Measurements from ENCODE around the gene RNF222.
"Not testable (repeated sequence)": the region's sequence is repeated elsewhere in the genome, so short reads cannot be mapped to it uniquely, and the experiment has no call there.

RNF222 gene

DNA sequence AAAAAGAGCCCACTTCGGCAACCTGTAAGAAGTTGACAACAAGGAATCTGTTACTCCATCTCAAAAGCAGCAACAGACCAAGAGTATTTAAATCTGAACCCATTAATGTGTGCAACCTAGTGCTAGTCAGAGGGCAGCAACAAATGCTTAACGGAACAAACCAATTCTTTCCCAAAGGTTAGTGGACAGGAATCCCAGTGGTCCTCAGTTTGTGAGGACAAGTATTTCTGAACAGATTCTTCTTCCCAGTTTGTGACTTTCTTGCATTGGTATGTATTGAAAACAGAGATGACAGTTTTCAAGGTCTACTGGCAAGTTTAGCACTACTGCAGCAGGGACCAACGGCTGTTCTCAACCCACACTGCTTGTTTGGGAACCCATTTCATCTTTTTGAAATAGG is 17.6 kb downstream of the RNF222 start:
- DNase-seq (ENCODE audit: low spot score) = no peak

DNA sequence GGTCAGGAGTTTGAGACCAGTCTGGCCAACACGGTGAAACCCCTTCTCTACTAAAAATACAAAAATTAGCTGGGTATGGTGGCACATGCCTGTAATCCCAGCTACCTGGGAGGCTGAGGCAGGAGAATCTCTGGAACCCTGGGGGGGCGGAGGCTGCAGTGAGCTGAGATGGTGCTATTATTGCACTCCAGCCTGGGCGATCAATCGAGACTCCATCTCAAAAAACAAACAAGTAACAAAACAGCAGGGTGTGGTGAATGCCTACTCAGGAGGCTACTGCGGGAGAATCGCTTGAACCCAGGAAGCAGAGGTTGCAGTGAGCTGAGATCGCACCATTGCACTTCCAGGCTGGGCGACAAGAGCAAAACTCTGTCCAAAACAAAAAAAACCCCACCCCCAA is 19.5 kb downstream of the RNF222 start:
- DNase-seq (ENCODE audit: low spot score) = not testable (repeated sequence)

DNA sequence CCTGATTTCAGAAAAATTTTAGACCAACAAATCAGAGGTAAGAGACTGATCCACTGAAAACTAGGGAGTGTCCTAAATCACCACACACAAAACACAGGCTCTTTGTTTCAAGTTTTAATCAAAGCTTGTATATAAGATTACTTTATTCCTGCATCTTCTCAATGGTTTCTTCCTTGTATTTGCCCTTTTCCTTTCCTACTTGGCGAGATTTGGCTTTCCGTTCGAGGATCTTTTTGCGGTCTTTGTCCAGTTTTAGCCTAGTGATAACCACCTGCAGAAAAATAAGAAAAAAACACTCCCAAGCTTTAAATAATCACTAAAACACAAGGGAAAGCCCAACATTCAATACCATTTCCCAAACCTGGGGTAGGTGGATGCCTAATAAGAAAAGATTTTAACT is 20.2 kb downstream of the RNF222 start:
- no peak for DNase-seq (ENCODE audit: low spot score)

DNA sequence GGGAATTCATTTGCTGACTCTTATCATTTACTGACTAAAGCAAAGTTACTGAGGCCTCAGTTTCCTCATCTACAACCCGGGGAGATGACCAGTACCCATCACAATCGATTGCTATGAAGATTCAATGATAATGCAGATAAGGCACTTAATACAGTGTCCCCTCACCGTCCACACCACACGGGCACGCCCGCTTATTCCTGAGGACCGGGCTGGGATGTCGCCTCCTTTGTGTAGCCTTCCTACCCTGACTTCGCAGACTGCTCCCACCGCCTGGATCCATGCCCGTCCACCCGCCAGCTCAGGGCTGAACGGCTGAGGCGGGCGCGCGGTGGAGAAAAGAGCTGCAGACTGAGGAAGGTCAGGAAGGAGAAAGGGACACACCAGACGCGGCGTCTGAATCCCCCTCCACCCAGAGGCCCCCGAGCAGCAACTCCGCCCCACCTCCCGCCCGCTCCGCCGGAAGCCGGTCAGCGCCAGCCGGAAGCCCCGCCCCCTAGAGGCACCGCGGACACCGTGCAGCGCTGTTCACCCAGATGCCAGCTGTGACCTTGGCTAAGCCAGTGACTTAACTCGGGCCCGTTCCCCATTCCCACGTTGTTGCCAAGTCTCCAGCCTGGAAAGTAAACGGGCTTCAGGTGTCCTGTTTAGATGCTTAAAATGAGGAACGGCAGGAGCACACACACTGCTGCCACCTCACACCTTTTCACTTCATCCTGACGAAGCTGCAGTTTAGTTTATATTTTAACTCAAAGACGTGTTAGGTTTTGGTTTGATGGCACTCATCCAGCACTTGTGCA is 21.2 kb downstream of the RNF222 start, which contains the start of gene KRABD2:
Gene KRABD2 (minus strand): TSS at position 434 of the 797 bp plus-strand sequence.
- DNase-seq (ENCODE audit: low spot score) = peak; percentile 91

DNA sequence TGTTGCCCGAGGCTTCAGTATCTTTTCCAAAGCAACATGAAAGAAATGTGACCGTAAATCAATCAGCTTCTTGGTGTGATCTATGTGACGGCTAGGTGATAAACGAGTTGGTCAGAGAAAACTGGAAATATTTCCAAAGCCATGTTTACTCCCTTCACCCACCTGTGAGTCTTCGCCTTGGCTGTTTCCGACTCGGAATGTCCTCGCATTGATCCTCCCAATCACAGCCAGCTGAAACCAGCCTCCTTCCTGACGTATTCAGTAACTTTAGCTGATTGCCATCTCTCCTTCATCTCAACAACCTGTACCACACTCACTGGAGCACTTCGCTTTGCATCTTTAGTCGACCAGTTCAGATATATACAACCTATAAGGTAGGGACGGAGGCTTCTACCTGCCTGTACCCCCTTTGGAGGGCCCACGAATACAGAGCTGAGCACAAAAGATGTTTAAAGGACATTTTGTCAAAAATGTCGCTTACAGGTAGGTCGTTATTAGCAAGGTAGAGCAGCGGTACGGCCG is 21.8 kb downstream of the RNF222 start:
- peak; percentile 72 for DNase-seq (ENCODE audit: low spot score)

DNA sequence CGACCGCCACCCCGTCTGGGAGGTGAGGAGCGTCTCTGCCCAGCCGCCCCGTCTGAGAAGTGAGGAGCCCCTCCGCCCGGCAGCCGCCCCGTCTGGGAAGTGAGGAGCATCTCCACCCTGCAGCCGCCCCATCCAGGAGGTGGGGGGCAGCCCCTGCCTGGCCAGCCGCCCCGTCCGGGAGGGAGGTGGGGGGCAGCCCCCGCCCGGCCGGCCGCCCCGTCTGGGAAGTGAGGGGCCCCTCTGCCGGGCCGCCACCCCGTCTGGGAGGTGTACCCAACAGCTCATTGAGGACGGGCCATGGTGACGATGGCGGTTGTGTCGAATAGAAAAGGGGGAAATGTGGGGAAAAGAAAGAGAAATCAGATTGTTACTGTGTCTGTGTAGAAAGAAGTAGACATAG is 23.8 kb downstream of the RNF222 start:
- not testable (repeated sequence) for DNase-seq (ENCODE audit: low spot score)

DNA sequence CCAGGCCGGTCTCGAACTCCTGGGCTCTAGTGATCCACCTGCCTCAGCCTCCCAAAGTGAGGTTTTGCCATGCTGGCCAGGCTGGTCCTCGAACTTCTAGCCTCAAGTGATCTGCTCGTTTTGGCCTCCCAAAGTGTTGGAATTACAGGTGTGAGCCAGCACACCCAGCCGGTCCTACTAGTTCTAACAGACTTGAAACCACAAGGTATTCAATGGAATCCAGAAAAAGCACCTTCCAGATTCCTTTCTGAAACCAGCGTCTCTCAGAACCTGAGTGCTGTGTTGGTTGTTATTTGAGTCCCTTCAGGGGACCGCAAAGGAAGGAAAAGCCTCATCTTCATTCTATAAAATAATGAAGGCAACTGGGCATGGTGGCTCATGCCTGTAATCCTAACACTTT is 25.2 kb downstream of the RNF222 start:
- no peak for DNase-seq (ENCODE audit: low spot score)

DNA sequence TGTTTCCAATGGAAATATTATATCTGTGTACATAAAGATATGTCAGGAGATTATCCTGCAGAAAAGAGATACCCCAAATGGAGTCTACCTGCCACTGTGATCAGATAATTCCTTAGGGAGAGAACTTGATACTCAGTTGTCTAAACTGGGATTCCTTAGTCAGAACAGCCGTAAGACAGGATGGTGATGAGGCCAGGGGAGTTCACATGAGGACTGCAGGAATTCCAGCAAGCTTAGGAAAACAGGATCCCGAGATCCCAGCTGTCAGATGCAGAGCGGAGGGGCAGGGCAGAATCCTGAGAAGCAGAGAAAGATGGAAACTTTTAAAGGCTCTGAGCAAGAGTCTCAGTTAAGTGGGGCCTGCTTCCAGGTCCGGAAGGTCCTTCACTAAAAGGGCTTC is 25.8 kb downstream of the RNF222 start:
- no peak for DNase-seq (ENCODE audit: low spot score)

GRCh38 chr17:8369944-8370343 is 27.7 kb downstream of the RNF222 start:
- no peak for DNase-seq (ENCODE audit: low spot score)

DNA sequence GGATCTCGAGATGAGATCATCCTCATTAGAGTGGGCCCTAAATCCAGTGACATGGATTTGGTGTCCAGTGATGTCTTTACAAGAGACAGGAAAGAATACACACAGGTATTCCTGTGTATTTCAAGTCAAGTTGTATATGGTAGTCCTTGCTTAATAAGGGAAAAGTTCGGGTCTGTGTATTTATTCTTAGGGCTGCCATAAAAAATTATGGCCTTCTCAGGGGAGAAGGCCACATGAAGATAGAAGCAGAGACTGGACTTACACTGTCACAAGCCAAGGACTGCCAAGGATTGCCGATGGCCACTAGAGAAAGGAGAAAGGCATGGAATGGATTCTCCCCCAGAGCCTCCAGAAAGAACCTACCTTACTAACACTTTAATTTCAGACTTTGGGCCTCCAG is 29.4 kb downstream of the RNF222 start:
- DNase-seq (ENCODE audit: low spot score) = no peak

- DNase-seq (ENCODE audit: low spot score) = peak; percentile 79
Measured at GRCh38 chr17:8366231-8366630, 31.4 kb downstream of the RNF222 start.

DNA sequence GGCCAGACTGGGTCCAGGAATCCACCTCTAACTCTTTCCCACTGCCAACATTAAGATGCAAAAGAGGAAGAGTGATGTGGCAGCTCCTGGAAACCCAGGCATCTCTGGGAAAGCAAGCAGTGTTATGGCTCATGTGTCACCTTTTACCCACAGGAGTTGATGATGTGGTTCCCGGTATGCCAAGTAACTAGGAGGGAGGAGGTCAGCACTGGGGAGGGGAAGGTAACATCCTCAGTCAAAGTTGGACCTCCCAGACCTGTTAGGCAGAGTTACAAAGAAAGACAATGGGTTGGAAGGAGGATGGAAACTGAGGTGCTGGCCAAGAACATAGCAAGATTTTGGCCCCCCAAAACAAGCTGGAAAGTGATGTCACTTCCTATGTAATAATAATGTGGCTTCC is 32.5 kb downstream of the RNF222 start:
- peak; percentile 75 for DNase-seq (ENCODE audit: low spot score)

- DNase-seq (ENCODE audit: low spot score) = no peak
Measured at GRCh38 chr17:8362651-8363332, 34.8 kb downstream of the RNF222 start.

DNA sequence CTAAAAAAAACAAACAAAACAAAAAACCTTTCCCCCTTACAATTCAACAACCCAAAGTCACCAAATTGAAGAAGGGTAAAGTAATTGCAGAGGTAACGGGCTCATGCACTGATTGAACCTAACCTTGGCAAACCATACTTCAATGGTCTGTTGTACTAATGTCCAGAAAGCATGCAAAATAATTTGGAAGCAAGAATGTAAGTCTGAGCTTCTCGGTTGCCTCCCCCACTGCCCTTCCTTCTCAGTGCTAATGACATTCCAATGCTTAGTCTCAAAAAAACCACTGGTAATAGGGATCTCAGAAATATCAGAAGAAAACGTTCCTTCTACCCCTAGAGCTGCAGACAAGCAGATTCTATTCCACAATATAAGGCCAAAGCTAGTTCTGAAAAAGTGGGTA is 36.9 kb downstream of the RNF222 start:
- no peak for DNase-seq (ENCODE audit: low spot score)

DNA sequence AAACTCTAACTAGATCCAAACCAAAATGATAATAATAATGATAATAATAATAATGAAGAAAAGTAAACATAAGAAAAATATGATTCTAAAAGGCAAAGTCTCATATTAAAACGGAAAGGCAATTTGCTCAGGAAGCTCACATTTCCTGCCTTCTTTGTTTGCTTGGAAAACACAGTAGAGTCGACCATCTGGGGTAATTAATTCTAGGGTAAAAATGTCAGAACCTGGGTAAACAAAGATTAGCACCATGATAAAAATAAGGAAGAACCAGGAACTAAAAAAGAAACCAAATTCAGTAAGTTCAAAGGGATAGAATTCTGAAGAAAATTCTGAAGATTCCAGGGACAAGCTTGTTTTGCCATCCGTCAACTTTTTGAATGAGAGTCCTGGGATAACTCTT is 37.4 kb downstream of the RNF222 start:
- DNase-seq (ENCODE audit: low spot score) = no peak

DNA sequence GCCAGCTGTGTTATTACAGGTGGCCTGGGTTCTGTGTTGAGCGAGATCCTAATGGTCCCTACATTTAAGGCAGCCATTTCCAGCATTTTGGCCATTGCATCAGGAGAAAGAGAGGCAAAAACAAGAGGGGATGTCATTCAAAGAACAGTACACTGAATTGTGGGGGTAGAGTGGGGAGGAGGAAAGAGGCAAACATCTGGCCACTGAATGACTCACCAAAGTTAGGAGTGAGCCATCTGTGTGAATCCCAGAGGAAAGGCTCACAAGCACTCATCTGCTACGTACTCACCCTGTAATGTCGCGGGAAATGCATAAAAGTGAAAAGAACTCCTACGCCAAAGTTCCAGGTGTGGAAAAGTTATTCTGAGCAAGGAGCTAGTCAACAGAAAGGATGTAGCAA is 37.9 kb downstream of the RNF222 start:
- peak; percentile 38 for DNase-seq (ENCODE audit: low spot score)

DNA sequence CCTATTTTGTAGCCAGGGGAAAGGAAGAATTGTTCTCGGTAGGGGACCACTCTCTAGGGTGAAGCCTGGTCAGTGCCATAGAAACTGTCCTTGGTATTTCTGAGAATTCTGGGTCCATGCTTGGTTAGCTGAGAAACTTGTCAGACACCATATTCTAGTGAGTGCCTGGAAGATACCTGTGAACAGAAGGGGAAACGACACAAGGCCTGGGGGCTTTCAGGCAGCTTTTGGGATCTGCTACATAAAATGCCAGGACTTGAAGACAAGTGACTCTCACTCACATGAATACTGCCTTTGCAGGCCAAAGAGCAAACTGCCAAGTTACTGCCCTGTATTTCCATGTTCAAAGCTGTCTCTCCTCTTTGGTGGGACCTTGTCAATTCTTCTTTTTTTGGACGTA is 39.7 kb downstream of the RNF222 start:
- DNase-seq (ENCODE audit: low spot score) = no peak

DNA sequence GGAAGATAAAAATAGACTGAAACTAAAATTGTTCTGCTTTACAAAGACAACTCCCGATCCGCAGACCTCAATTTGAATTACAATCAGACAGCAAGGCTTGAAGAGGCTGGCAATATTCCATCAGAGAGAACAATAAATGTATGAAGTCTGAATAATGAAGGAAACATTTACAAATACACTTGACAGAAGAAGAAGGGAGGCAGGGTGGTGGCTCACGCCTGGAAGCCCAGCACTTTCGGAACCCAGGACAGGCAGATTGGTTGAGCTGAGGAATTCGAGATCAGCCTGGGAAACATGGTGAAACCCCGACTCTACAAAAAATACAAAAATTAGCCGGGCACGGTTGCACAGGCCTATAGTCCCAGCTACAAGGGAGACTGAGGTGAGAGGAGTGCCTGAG is 43.4 kb downstream of the RNF222 start:
- no peak for DNase-seq (ENCODE audit: low spot score)

DNA sequence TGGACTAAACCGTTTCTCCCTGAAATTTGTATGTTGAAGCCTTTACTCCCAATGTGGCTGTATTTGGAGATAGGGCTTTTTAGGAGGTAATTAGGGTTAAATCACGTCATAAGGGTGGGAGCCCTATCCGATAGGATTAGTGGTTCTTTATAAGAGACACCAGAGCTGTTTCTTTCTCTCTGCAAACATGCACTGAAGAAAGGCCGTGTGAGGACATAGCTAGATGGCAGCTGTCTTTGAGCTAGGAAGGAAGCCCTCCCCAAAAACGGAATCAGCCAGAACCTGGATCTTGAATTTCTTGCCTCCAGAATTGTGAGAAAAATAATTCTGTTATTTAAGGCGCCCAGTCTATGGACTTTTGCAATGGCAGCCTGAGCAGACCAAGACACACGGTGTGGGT is 43.9 kb downstream of the RNF222 start:
- no peak for DNase-seq (ENCODE audit: low spot score)

- no peak for DNase-seq (ENCODE audit: low spot score)
Measured at GRCh38 chr17:8350339-8350738, 47.3 kb downstream of the RNF222 start.

GRCh38 chr17:8347001-8347400 is 50.6 kb downstream of the RNF222 start:
- not testable (repeated sequence) for DNase-seq (ENCODE audit: low spot score)

DNA sequence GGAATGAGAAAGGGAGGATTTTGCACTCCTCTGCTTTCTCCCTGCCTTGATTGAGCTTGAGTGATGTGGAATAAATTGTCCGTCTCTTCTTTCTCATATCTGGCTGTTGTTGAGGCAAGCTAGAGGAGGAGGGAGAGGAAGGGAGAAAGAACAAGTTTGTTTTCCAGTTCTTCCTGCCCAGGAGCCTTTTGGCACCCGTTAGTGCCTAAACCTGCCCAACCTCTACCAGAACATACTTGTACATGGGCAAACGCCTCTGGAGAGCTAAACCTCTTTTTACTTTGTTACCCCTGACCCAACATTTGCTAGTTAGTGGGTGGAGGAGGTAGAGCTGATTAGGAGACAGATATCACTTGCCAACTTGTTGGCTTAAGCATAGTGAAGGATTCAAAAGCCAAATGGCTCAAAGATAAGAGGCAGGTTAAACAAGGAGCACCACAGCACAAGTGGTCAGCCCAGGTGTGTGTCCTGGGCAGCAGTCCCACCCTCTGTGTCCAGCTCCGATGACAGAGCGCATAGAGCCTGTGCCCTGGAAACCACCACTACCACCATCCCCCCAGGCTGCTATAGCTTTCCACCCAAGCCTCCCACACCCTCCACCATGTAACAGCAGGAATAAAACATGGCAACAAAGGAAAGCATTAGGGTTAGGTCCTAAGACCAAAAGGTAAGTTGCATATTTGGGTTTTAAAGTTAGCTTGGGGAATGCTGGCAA is 51.5 kb downstream of the RNF222 start:
- DNase-seq (ENCODE audit: low spot score) = no peak

Data from kidney tubule cell (primary cell).